T-helper 1 cell treated with Interleukin-12 subunit alpha and Interleukin-12 subunit beta and Interleukin-4 antibody, amounts not matched to agents 30 μg/mL and 1 μg/mL, for 36 hours (primary cell): Measurements from ENCODE around the gene PLA2G1B.

Source experiments
- H3K27ac Mint-ChIP-seq: one replicate; pipeline ENCODE4 v1.8.0; 2021; ENCODE audit warnings: mild to moderate bottlenecking, mixed read lengths
- H3K27me3 Mint-ChIP-seq: one replicate; pipeline ENCODE4 v1.8.0; 2021; ENCODE audit warnings: low read depth, mixed read lengths
- H3K36me3 Mint-ChIP-seq: one replicate; pipeline ENCODE4 v1.8.0; 2021; ENCODE audit warnings: low read depth, mixed read lengths
- H3K4me1 Mint-ChIP-seq: one replicate; pipeline ENCODE4 v1.8.0; 2021; ENCODE audit warnings: low read depth, mixed read lengths
- H3K4me3 Mint-ChIP-seq: one replicate; pipeline ENCODE4 v1.8.0; 2021; ENCODE audit warnings: mild to moderate bottlenecking, moderate library complexity, mixed read lengths
- H3K9me3 Mint-ChIP-seq: one replicate; pipeline ENCODE4 v1.8.0; 2021; ENCODE audit warnings: mixed read lengths

The PLA2G1B gene

GRCh38 chr12:120327593-120327992 lies at the start of gene PLA2G1B:
PLA2G1B (minus strand) TSS chr12:120327779; CDS start chr12:120327753, 26 bp downstream.
- no peak within 1 kb of the TSS for H3K4me3 Mint-ChIP-seq

GRCh38 chr12:120376934-120377572 lies 49.5 kb upstream of the PLA2G1B start:
- Mint-ChIP-seq H3K4me1 (no peaks in the 10 kb centered on the region), H3K27me3 (peaks cover 56% of the 10 kb centered on the region), H3K27ac (no peak overlapping the region), H3K9me3 (no peaks in the 10 kb centered on the region), H3K36me3 (no peaks in the 10 kb centered on the region), H3K4me3 (no peak overlapping the region)

More at GRCh38 chr12:120327593-120327992, at the start of gene PLA2G1B:
- H3K4me1 Mint-ChIP-seq, result peaks cover 7% of the 10 kb centered on the region
- peaks cover 17% of the 10 kb centered on the region for H3K27me3 Mint-ChIP-seq
- H3K9me3 Mint-ChIP-seq, result no peaks in the 10 kb centered on the region
- no peaks in the 10 kb centered on the region for H3K36me3 Mint-ChIP-seq
- H3K27ac Mint-ChIP-seq, result no peak within 1 kb of the TSS

GRCh38 chr12:120376416-120376815 lies 48.8 kb upstream of the PLA2G1B start:
- no peaks in the 10 kb centered on the region for H3K4me1 Mint-ChIP-seq
- H3K4me3 Mint-ChIP-seq, result no peak overlapping the region
- H3K27ac Mint-ChIP-seq, result no peak overlapping the region
- no peaks in the 10 kb centered on the region for H3K36me3 Mint-ChIP-seq
- H3K9me3 Mint-ChIP-seq, result no peaks in the 10 kb centered on the region
- peaks cover 58% of the 10 kb centered on the region for H3K27me3 Mint-ChIP-seq

GRCh38 chr12:120376009-120376408 lies 48.4 kb upstream of the PLA2G1B start:
- no peak overlapping the region for H3K4me3 Mint-ChIP-seq
- H3K36me3 Mint-ChIP-seq, result no peaks in the 10 kb centered on the region
- no peaks in the 10 kb centered on the region for H3K4me1 Mint-ChIP-seq
- no peaks in the 10 kb centered on the region for H3K9me3 Mint-ChIP-seq
- peaks cover 62% of the 10 kb centered on the region for H3K27me3 Mint-ChIP-seq
- no peak overlapping the region for H3K27ac Mint-ChIP-seq

- no peak overlapping the region for H3K4me3 Mint-ChIP-seq
- H3K36me3 Mint-ChIP-seq, result no peaks in the 10 kb centered on the region
- H3K4me1 Mint-ChIP-seq, result peaks cover 9% of the 10 kb centered on the region
Observed at GRCh38 chr12:120373683-120374082, 46.1 kb upstream of the PLA2G1B start.

GRCh38 chr12:120370343-120371243 lies 43.0 kb upstream of the PLA2G1B start:
- H3K27ac Mint-ChIP-seq, result no peak overlapping the region
- peak overlapping the region; percentile 52 for H3K4me3 Mint-ChIP-seq
- H3K9me3 Mint-ChIP-seq, result no peaks in the 10 kb centered on the region
- H3K27me3 Mint-ChIP-seq, result peaks cover 80% of the 10 kb centered on the region
- H3K36me3 Mint-ChIP-seq, result no peaks in the 10 kb centered on the region
- H3K4me1 Mint-ChIP-seq, result peaks cover 11% of the 10 kb centered on the region

More at GRCh38 chr12:120373683-120374082, 46.1 kb upstream of the PLA2G1B start:
- Mint-ChIP-seq H3K27ac (no peak overlapping the region), H3K9me3 (no peaks in the 10 kb centered on the region), H3K27me3 (peaks cover 76% of the 10 kb centered on the region)

- Mint-ChIP-seq H3K36me3 (no peaks in the 10 kb centered on the region), H3K4me3 (peak overlapping the region; percentile 52), H3K27me3 (peaks cover 79% of the 10 kb centered on the region), H3K9me3 (no peaks in the 10 kb centered on the region), H3K27ac (no peak overlapping the region), H3K4me1 (peaks cover 11% of the 10 kb centered on the region)
Observed at GRCh38 chr12:120369603-120370342, 42.2 kb upstream of the PLA2G1B start.

GRCh38 chr12:120368789-120369602 lies 41.4 kb upstream of the PLA2G1B start, which contains the start of gene MSI1:
MSI1 (minus strand) TSS chr12:120369164; CDS start chr12:120369091, 73 bp downstream.
- Mint-ChIP-seq H3K36me3 (no peaks in the 10 kb centered on the region), H3K27me3 (peaks cover 79% of the 10 kb centered on the region), H3K27ac (no peak within 1 kb of the TSS), H3K9me3 (no peaks in the 10 kb centered on the region), H3K4me1 (peaks cover 11% of the 10 kb centered on the region), H3K4me3 (peak within 1 kb of the TSS; percentile 52)

GRCh38 chr12:120367924-120368788 lies 40.6 kb upstream of the PLA2G1B start:
- H3K27ac Mint-ChIP-seq, result no peak overlapping the region
- no peak overlapping the region for H3K4me3 Mint-ChIP-seq
- no peaks in the 10 kb centered on the region for H3K9me3 Mint-ChIP-seq
- H3K4me1 Mint-ChIP-seq, result peaks cover 11% of the 10 kb centered on the region
- peaks cover 85% of the 10 kb centered on the region for H3K27me3 Mint-ChIP-seq
- no peaks in the 10 kb centered on the region for H3K36me3 Mint-ChIP-seq

GRCh38 chr12:120367233-120367923 lies 39.8 kb upstream of the PLA2G1B start:
- peaks cover 11% of the 10 kb centered on the region for H3K4me1 Mint-ChIP-seq
- H3K27me3 Mint-ChIP-seq, result peaks cover 86% of the 10 kb centered on the region
- no peaks in the 10 kb centered on the region for H3K9me3 Mint-ChIP-seq
- H3K4me3 Mint-ChIP-seq, result no peak overlapping the region
- H3K27ac Mint-ChIP-seq, result no peak overlapping the region
- H3K36me3 Mint-ChIP-seq, result no peaks in the 10 kb centered on the region

GRCh38 chr12:120366845-120367232 lies 39.3 kb upstream of the PLA2G1B start:
- H3K27ac Mint-ChIP-seq, result no peak overlapping the region
- no peaks in the 10 kb centered on the region for H3K36me3 Mint-ChIP-seq
- no peak overlapping the region for H3K4me3 Mint-ChIP-seq
- peaks cover 11% of the 10 kb centered on the region for H3K4me1 Mint-ChIP-seq
- H3K27me3 Mint-ChIP-seq, result peaks cover 86% of the 10 kb centered on the region
- no peaks in the 10 kb centered on the region for H3K9me3 Mint-ChIP-seq

GRCh38 chr12:120366341-120366705 lies 38.7 kb upstream of the PLA2G1B start:
- Mint-ChIP-seq H3K9me3 (no peaks in the 10 kb centered on the region), H3K4me3 (no peak overlapping the region), H3K4me1 (peaks cover 11% of the 10 kb centered on the region), H3K27me3 (peaks cover 83% of the 10 kb centered on the region), H3K27ac (no peak overlapping the region), H3K36me3 (no peaks in the 10 kb centered on the region)
